Measurements from ENCODE around the gene KLHL13. TPM values are rescaled to one million over a fixed set of nuclear protein-coding genes. Genes with fewer than 3 reads are reported as not detected.

Gene KLHL13
- total RNA-seq, 1 donor, result 13.8 TPM

GRCh38 chrX:118047446-118048186 lies 69.0 kb downstream of the KLHL13 start:
- no peak for DNase-seq (ENCODE audit: insufficient read length, low spot score, missing footprints)
- no peaks in the 10 kb centered on the region for H3K4me1 ChIP-seq (ENCODE audit: insufficient read depth, low read length)
- no peak overlapping the region for H2AFZ ChIP-seq (ENCODE audit: low read length)
- no peak overlapping the region for H3K4me2 ChIP-seq (ENCODE audit: insufficient read depth, low read length)
- H4K20me1 ChIP-seq (ENCODE audit: insufficient read depth, low read length), result no peaks in the 10 kb centered on the region
- H3K36me3 ChIP-seq (ENCODE audit: insufficient read depth, low read length), result no peaks in the 10 kb centered on the region
- no peaks in the 10 kb centered on the region for H3K27me3 ChIP-seq (ENCODE audit: insufficient read depth, low read length)
- no peaks in the 10 kb centered on the region for H3K79me2 ChIP-seq (ENCODE audit: insufficient read depth, low read length)
- no peak for TF ChIP-seq CTCF (IDR thresholded peaks at IDR 0.05; ENCODE audit: extremely low read depth, low read depth, low read length)
- H3K4me3 ChIP-seq (ENCODE audit: insufficient read depth, low read length), result no peak overlapping the region
- H3K27ac ChIP-seq (ENCODE audit: low read depth, low read length), result no peak overlapping the region
- no peaks in the 10 kb centered on the region for H3K9me3 ChIP-seq (ENCODE audit: low read depth, low read length)

DNA sequence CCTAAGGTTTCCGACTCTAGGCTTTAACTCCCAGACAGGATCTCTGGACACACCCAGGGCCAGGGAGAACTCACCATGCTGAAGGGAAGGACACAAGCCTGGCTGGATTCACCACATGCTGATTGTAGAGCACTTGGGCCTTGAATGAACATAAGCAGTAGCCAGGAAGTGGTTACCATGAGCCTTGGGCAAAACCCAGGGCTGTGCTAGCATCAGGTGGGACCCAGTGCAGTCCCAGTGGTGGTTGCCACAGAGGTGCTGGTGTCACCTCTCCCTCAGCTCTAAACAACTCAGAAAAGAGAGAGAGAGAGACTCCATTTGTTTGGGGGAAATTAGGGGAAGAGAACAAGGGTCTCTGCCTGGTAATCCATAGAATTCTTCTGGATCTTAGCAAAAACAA lies 77.0 kb downstream of the KLHL13 start:
- no peak overlapping the region for H3K27ac ChIP-seq (ENCODE audit: low read depth, low read length)
- no peaks in the 10 kb centered on the region for H3K79me2 ChIP-seq (ENCODE audit: insufficient read depth, low read length)
- H3K27me3 ChIP-seq (ENCODE audit: insufficient read depth, low read length), result no peaks in the 10 kb centered on the region
- no peaks in the 10 kb centered on the region for H3K4me1 ChIP-seq (ENCODE audit: insufficient read depth, low read length)
- H3K9me3 ChIP-seq (ENCODE audit: low read depth, low read length), result no peaks in the 10 kb centered on the region
- no peaks in the 10 kb centered on the region for H4K20me1 ChIP-seq (ENCODE audit: insufficient read depth, low read length)
- no peak for DNase-seq (ENCODE audit: insufficient read length, low spot score, missing footprints)
- H3K4me3 ChIP-seq (ENCODE audit: insufficient read depth, low read length), result no peak overlapping the region
- H3K4me2 ChIP-seq (ENCODE audit: insufficient read depth, low read length), result no peak overlapping the region
- H3K36me3 ChIP-seq (ENCODE audit: insufficient read depth, low read length), result no peaks in the 10 kb centered on the region
- no peak for TF ChIP-seq CTCF (IDR thresholded peaks at IDR 0.05; ENCODE audit: extremely low read depth, low read depth, low read length)
- H2AFZ ChIP-seq (ENCODE audit: low read length), result no peak overlapping the region

GRCh38 chrX:118038614-118039365 lies 77.8 kb downstream of the KLHL13 start:
- H3K4me3 ChIP-seq (ENCODE audit: insufficient read depth, low read length), result no peak overlapping the region
- no peak for TF ChIP-seq CTCF (IDR thresholded peaks at IDR 0.05; ENCODE audit: extremely low read depth, low read depth, low read length)
- no peaks in the 10 kb centered on the region for H3K36me3 ChIP-seq (ENCODE audit: insufficient read depth, low read length)
- no peaks in the 10 kb centered on the region for H4K20me1 ChIP-seq (ENCODE audit: insufficient read depth, low read length)
- peak; percentile 34 for DNase-seq (ENCODE audit: insufficient read length, low spot score, missing footprints)
- no peaks in the 10 kb centered on the region for H3K4me1 ChIP-seq (ENCODE audit: insufficient read depth, low read length)
- no peak overlapping the region for H2AFZ ChIP-seq (ENCODE audit: low read length)
- H3K27me3 ChIP-seq (ENCODE audit: insufficient read depth, low read length), result no peaks in the 10 kb centered on the region
- H3K79me2 ChIP-seq (ENCODE audit: insufficient read depth, low read length), result no peaks in the 10 kb centered on the region
- no peaks in the 10 kb centered on the region for H3K9me3 ChIP-seq (ENCODE audit: low read depth, low read length)
- peak overlapping the region; percentile 48 for H3K27ac ChIP-seq (ENCODE audit: low read depth, low read length)
- no peak overlapping the region for H3K4me2 ChIP-seq (ENCODE audit: insufficient read depth, low read length)

GRCh38 chrX:118026631-118027030 lies 90.0 kb downstream of the KLHL13 start:
- no peak overlapping the region for H3K27ac ChIP-seq (ENCODE audit: low read depth, low read length)
- no peak for DNase-seq (ENCODE audit: insufficient read length, low spot score, missing footprints)
- H4K20me1 ChIP-seq (ENCODE audit: insufficient read depth, low read length), result no peaks in the 10 kb centered on the region
- no peaks in the 10 kb centered on the region for H3K36me3 ChIP-seq (ENCODE audit: insufficient read depth, low read length)
- no peaks in the 10 kb centered on the region for H3K4me1 ChIP-seq (ENCODE audit: insufficient read depth, low read length)
- TF ChIP-seq CTCF (IDR thresholded peaks at IDR 0.05; ENCODE audit: extremely low read depth, low read depth, low read length), result no peak
- H3K4me3 ChIP-seq (ENCODE audit: insufficient read depth, low read length), result no peak overlapping the region
- H3K27me3 ChIP-seq (ENCODE audit: insufficient read depth, low read length), result no peaks in the 10 kb centered on the region
- no peaks in the 10 kb centered on the region for H3K79me2 ChIP-seq (ENCODE audit: insufficient read depth, low read length)
- no peaks in the 10 kb centered on the region for H3K9me3 ChIP-seq (ENCODE audit: low read depth, low read length)
- H2AFZ ChIP-seq (ENCODE audit: low read length), result no peak overlapping the region
- H3K4me2 ChIP-seq (ENCODE audit: insufficient read depth, low read length), result no peak overlapping the region

Data from osteoblast (primary cell).